Activated CD4-positive, alpha-beta memory T cell treated with anti-CD3 and anti-CD28 coated beads, Interleukin-2, amount 10 ng/mL, durations not matched to agents 7 days and 5 days (primary cell): ENCODE data around the gene CYP1B1. TPM values are rescaled to one million over a fixed set of nuclear protein-coding genes. Genes with fewer than 3 reads are reported as not detected.

ENCODE experiments used
- CTCF ChIA-PET: fragments of 350-600 bp; sonication (Branson Sonifier 250); formaldehyde crosslinking; loops from one replicate; lab custom pipeline; 2021; ENCODE audit warnings: antibody characterized with exemption, inconsistent platforms; lab: Charles Lee
- POLR2A ChIA-PET: fragments of 350-600 bp; sonication (Branson Sonifier 250); formaldehyde crosslinking; loops from one replicate; lab custom pipeline; 2021; ENCODE audit warnings: antibody characterized with exemption; lab: Charles Lee
- DNase-seq: peaks from one replicate; pipeline ENCODE4 v3.0.0-alpha.2; 2020
- H3K27ac Mint-ChIP-seq: one replicate; pipeline ENCODE4 v1.8.0; 2021; ENCODE audit warnings: mild to moderate bottlenecking, mixed read lengths
- H3K27me3 Mint-ChIP-seq: one replicate; pipeline ENCODE4 v1.8.0; 2021; ENCODE audit warnings: mixed read lengths
- H3K36me3 Mint-ChIP-seq: one replicate; pipeline ENCODE4 v1.8.0; 2021; ENCODE audit warnings: low read depth, mixed read lengths
- H3K4me1 Mint-ChIP-seq: one replicate; pipeline ENCODE4 v1.8.0; 2021; ENCODE audit warnings: mixed read lengths
- H3K4me3 Mint-ChIP-seq: one replicate; pipeline ENCODE4 v1.8.0; 2021; ENCODE audit warnings: mild to moderate bottlenecking, mixed read lengths
- H3K9me3 Mint-ChIP-seq: one replicate; pipeline ENCODE4 v1.8.0; 2021; ENCODE audit warnings: mixed read lengths
- total RNA-seq, 2 experiments: library from RNA; stranded (reverse); gene quantifications; one replicate each; pipeline ENCODE4 v1.2.3, GENCODE V29; 2021

Gene CYP1B1
- total RNA-seq, 2 experiments from 2014 or later: 17.1 to 19.4 TPM

- ChIA-PET POLR2A (interaction anchor here (1.0 to 1.4 kb wide), 2 partner anchors 34 to 115 kb away, joined by 3 to 9 read pairs; partner anchors contain the start of gene CYP1B1), CTCF (interaction anchor here (0.7 to 0.9 kb wide), 2 partner anchors 30 to 161 kb away, joined by 3 read pairs; no protein-coding TSS in a partner anchor)
- H3K27me3 Mint-ChIP-seq: peaks cover 33% of the 10 kb centered on the region
- H3K9me3 Mint-ChIP-seq: peaks cover 2% of the 10 kb centered on the region
- H3K4me3 Mint-ChIP-seq: no peak overlapping the region
- peaks cover 26% of the 10 kb centered on the region for H3K4me1 Mint-ChIP-seq
- H3K27ac Mint-ChIP-seq: no peak overlapping the region
- DNase-seq: no peak
- no peaks in the 10 kb centered on the region for H3K36me3 Mint-ChIP-seq
Measured at GRCh38 chr2:38109732-38110181, 33.8 kb upstream of the CYP1B1 start.

GRCh38 chr2:38108907-38109731 is 33.2 kb upstream of the CYP1B1 start:
- ChIA-PET CTCF (interaction anchor here (0.7 to 0.9 kb wide), 3 partner anchors 31 to 165 kb away, joined by 3 to 5 read pairs (median 3); no protein-coding TSS in a partner anchor), POLR2A (interaction anchor here (1.4 kb wide), 1 partner anchor 33 kb away, joined by 9 read pairs; the partner anchor contains the start of gene CYP1B1)
- Mint-ChIP-seq H3K27ac (no peak overlapping the region), H3K27me3 (peaks cover 33% of the 10 kb centered on the region), H3K4me3 (no peak overlapping the region), H3K36me3 (no peaks in the 10 kb centered on the region), H3K9me3 (peaks cover 5% of the 10 kb centered on the region), H3K4me1 (peaks cover 26% of the 10 kb centered on the region)
- DNase-seq: no peak

GRCh38 chr2:38107738-38108410 is 31.9 kb upstream of the CYP1B1 start:
- ChIA-PET CTCF (interaction anchor here (0.6 kb wide), 1 partner anchor 129 kb away, joined by 3 read pairs; no protein-coding TSS in a partner anchor), POLR2A (interaction anchor here (2.0 kb wide), 1 partner anchor 10 kb away, joined by 4 read pairs; no protein-coding TSS in a partner anchor)
- H3K9me3 Mint-ChIP-seq: peaks cover 5% of the 10 kb centered on the region
- H3K4me3 Mint-ChIP-seq: no peak overlapping the region
- peaks cover 26% of the 10 kb centered on the region for H3K4me1 Mint-ChIP-seq
- no peak overlapping the region for H3K27ac Mint-ChIP-seq
- no peak for DNase-seq
- H3K36me3 Mint-ChIP-seq: no peaks in the 10 kb centered on the region
- H3K27me3 Mint-ChIP-seq: peaks cover 28% of the 10 kb centered on the region

GRCh38 chr2:38106405-38107094 is 30.6 kb upstream of the CYP1B1 start:
- H3K27ac Mint-ChIP-seq: peak overlapping the region; percentile 13
- ChIA-PET POLR2A (interaction anchor here (1.7 to 2.0 kb wide), 3 partner anchors 8 to 30 kb away, joined by 4 to 9 read pairs (median 4); partner anchors contain the start of gene CYP1B1), CTCF (interaction anchor here (0.9 to 1.6 kb wide), 2 partner anchors 30 to 401 kb away, joined by 3 to 9 read pairs; partner anchors contain the start of gene CYP1B1)
- peaks cover 26% of the 10 kb centered on the region for H3K4me1 Mint-ChIP-seq
- no peak overlapping the region for H3K4me3 Mint-ChIP-seq
- H3K27me3 Mint-ChIP-seq: peaks cover 26% of the 10 kb centered on the region
- no peak for DNase-seq
- H3K36me3 Mint-ChIP-seq: no peaks in the 10 kb centered on the region
- peaks cover 5% of the 10 kb centered on the region for H3K9me3 Mint-ChIP-seq

GRCh38 chr2:38105922-38106321 is 30.0 kb upstream of the CYP1B1 start:
- Mint-ChIP-seq H3K36me3 (no peaks in the 10 kb centered on the region), H3K4me1 (peaks cover 26% of the 10 kb centered on the region), H3K27me3 (peaks cover 24% of the 10 kb centered on the region), H3K27ac (no peak overlapping the region), H3K9me3 (peaks cover 5% of the 10 kb centered on the region), H3K4me3 (no peak overlapping the region)
- ChIA-PET POLR2A (interaction anchor here (1.7 to 1.9 kb wide), 2 partner anchors 10 to 30 kb away, joined by 4 to 9 read pairs; partner anchors contain the start of gene CYP1B1), CTCF (interaction anchor here (1.6 kb wide), 1 partner anchor 29 kb away, joined by 9 read pairs; the partner anchor contains the start of gene CYP1B1)
- no peak for DNase-seq

- Mint-ChIP-seq H3K9me3 (peaks cover 5% of the 10 kb centered on the region), H3K4me1 (peaks cover 28% of the 10 kb centered on the region), H3K4me3 (no peak overlapping the region), H3K27ac (no peak overlapping the region), H3K36me3 (peaks cover 3% of the 10 kb centered on the region), H3K27me3 (peaks cover 33% of the 10 kb centered on the region)
- no peak for DNase-seq
- ChIA-PET POLR2A (interaction anchor here (1.0 kb wide), 1 partner anchor 8 kb away, joined by 4 read pairs; no protein-coding TSS in a partner anchor), CTCF (interaction anchor here (0.8 to 1.2 kb wide), 2 partner anchors 11 to 28 kb away, joined by 5 read pairs; partner anchors contain the start of gene CYP1B1)
Measured at GRCh38 chr2:38104598-38104997, 28.6 kb upstream of the CYP1B1 start.

GRCh38 chr2:38100328-38100727 is 24.4 kb upstream of the CYP1B1 start:
- Mint-ChIP-seq H3K27ac (no peak overlapping the region), H3K36me3 (peaks cover 3% of the 10 kb centered on the region), H3K4me1 (peaks cover 28% of the 10 kb centered on the region), H3K27me3 (peaks cover 64% of the 10 kb centered on the region), H3K4me3 (no peak overlapping the region), H3K9me3 (peaks cover 5% of the 10 kb centered on the region)
- DNase-seq: no peak
- POLR2A ChIA-PET: no interaction called here
- CTCF ChIA-PET: no interaction called here

GRCh38 chr2:38099099-38100028 is 23.4 kb upstream of the CYP1B1 start:
- no peak overlapping the region for H3K4me3 Mint-ChIP-seq
- H3K4me1 Mint-ChIP-seq: peaks cover 27% of the 10 kb centered on the region
- no peak overlapping the region for H3K27ac Mint-ChIP-seq
- H3K9me3 Mint-ChIP-seq: no peaks in the 10 kb centered on the region
- peaks cover 3% of the 10 kb centered on the region for H3K36me3 Mint-ChIP-seq
- ChIA-PET POLR2A (interaction anchor here (0.6 to 1.5 kb wide), 2 partner anchors 8 to 11 kb away, joined by 3 to 4 read pairs; no protein-coding TSS in a partner anchor), CTCF (interaction anchor here (1.0 to 1.7 kb wide), 2 partner anchors 16 to 23 kb away, joined by 4 read pairs; no protein-coding TSS in a partner anchor)
- H3K27me3 Mint-ChIP-seq: peaks cover 63% of the 10 kb centered on the region
- DNase-seq: no peak

- Mint-ChIP-seq H3K36me3 (peaks cover 3% of the 10 kb centered on the region), H3K4me1 (peaks cover 29% of the 10 kb centered on the region), H3K4me3 (no peak overlapping the region), H3K9me3 (no peaks in the 10 kb centered on the region), H3K27ac (no peak overlapping the region), H3K27me3 (peaks cover 63% of the 10 kb centered on the region)
- CTCF ChIA-PET: interaction anchor here (1.0 to 1.7 kb wide), 2 partner anchors 17 to 22 kb away, joined by 4 read pairs; no protein-coding TSS in a partner anchor
- DNase-seq: no peak
- POLR2A ChIA-PET: interaction anchor here (0.6 to 1.5 kb wide), 2 partner anchors 9 to 10 kb away, joined by 3 to 4 read pairs; no protein-coding TSS in a partner anchor
Measured at GRCh38 chr2:38098421-38099098, 22.6 kb upstream of the CYP1B1 start.

GRCh38 chr2:38097988-38098385 is 22.0 kb upstream of the CYP1B1 start:
- Mint-ChIP-seq H3K4me1 (peaks cover 30% of the 10 kb centered on the region), H3K36me3 (peaks cover 3% of the 10 kb centered on the region), H3K27me3 (peaks cover 61% of the 10 kb centered on the region), H3K27ac (no peak overlapping the region), H3K4me3 (no peak overlapping the region), H3K9me3 (no peaks in the 10 kb centered on the region)
- DNase-seq: no peak
- CTCF ChIA-PET: interaction anchor here (1.0 to 1.7 kb wide), 2 partner anchors 18 to 21 kb away, joined by 4 read pairs; no protein-coding TSS in a partner anchor
- POLR2A ChIA-PET: interaction anchor here (1.5 kb wide), 1 partner anchor 10 kb away, joined by 4 read pairs; no protein-coding TSS in a partner anchor
